ENCODE data around the gene EPN1. TPM values are rescaled to one million over a fixed set of nuclear protein-coding genes. Genes with fewer than 3 reads are reported as not detected.

The EPN1 gene
- total and polyA plus RNA-seq, 2 of the 13 experiments (the other 11 are each of a cell fraction or from before 2014, with no cell fraction given), result 28.9 to 31.7 TPM

- TF ChIP-seq PAXIP1 (CRISPR knock-in tag; conservative IDR thresholded peaks at IDR 0.05), result peak; percentile 53; the same call in 1 of the 2 replicates
- TF ChIP-seq ZBTB46 (CRISPR knock-in tag; IDR thresholded peaks at IDR 0.05; ENCODE audit: borderline replicate concordance), result 0 out of 2 replicates have a peak, but pooled peaks have one; percentile 27
- TF ChIP-seq MEIS2 (CRISPR knock-in tag; IDR thresholded peaks at IDR 0.05), result peak; percentile 32; the same call in 1 of the 2 replicates
- peak; percentile 89; the same call in 2 of the 3 replicates for TF ChIP-seq MXI1 (IDR thresholded peaks at IDR 0.05; ENCODE audit: borderline replicate concordance, low read depth, low read length)
- no peak for TF ChIP-seq ZNF317 (CRISPR knock-in tag; IDR thresholded peaks at IDR 0.05)
- peak; percentile 72; the same call in 1 of the 2 replicates for TF ChIP-seq ZNF761 (CRISPR knock-in tag; conservative IDR thresholded peaks at IDR 0.05)
- no peak for TF ChIP-seq ZMAT3 (CRISPR knock-in tag; conservative IDR thresholded peaks at IDR 0.05)
- TF ChIP-seq ZNF782 (CRISPR knock-in tag; IDR thresholded peaks at IDR 0.05; ENCODE audit: borderline replicate concordance), result no peak
- TF ChIP-seq ARID4A (CRISPR knock-in tag; IDR thresholded peaks at IDR 0.05; ENCODE audit: borderline replicate concordance), result peak; percentile 98
- no peak for TF ChIP-seq ZNF569 (CRISPR knock-in tag; IDR thresholded peaks at IDR 0.05; ENCODE audit: borderline replicate concordance)
- no peak for TF ChIP-seq DDIT3 (CRISPR knock-in tag; IDR thresholded peaks at IDR 0.05)
- TF ChIP-seq ZNF777 (CRISPR knock-in tag; IDR thresholded peaks at IDR 0.05), result peak; percentile 51; the same call in 1 of the 2 replicates
- peak; percentile 84 for TF ChIP-seq ZSCAN31 (CRISPR knock-in tag; IDR thresholded peaks at IDR 0.05; ENCODE audit: low read depth)
- TF ChIP-seq ZFP90 (CRISPR knock-in tag; IDR thresholded peaks at IDR 0.05; ENCODE audit: borderline replicate concordance), result 0 out of 2 replicates have a peak, but pooled peaks have one; percentile 24
- no peak for TF ChIP-seq MZF1 (CRISPR knock-in tag; IDR thresholded peaks at IDR 0.05; ENCODE audit: borderline replicate concordance)
- no peak; the same call in 1 of the 2 replicates for TF ChIP-seq CBFB (CRISPR knock-in tag; IDR thresholded peaks at IDR 0.05)
- peak; percentile 48; the same call in 1 of the 2 replicates for TF ChIP-seq KDM5B (CRISPR knock-in tag; IDR thresholded peaks at IDR 0.05; ENCODE audit: borderline replicate concordance)
These were observed at the start of gene EPN1 (continued) for GRCh38 chr19:55674841-55675660.
